IMR-90 (cell line): ENCODE results near the gene TTLL11. TPM values are rescaled to one million over a fixed set of nuclear protein-coding genes. Genes with fewer than 3 reads are reported as not detected.

Source experiments
- ATAC-seq: fragments of 200-7000 bp; cut with Tn5 transposase; 2 replicates; pipeline ENCODE4 v1.9.1; 2020; ENCODE audit warnings: low read depth, mild to moderate bottlenecking, moderate library complexity
- BruUV-seq: library from RNA; stranded (reverse); fragments of 400-500 nt; replicated peaks from 2 replicates; lab custom pipeline; 2021; lab: Mats Ljungman, UMichigan
- CTCF ChIA-PET: fragments of 300-600 bp; formaldehyde crosslinking; extraction: SDS; loops from one replicate; lab custom pipeline; 2021; ENCODE audit warnings: antibody characterized with exemption; lab: Yijun Ruan, JAX
- POLR2A ChIA-PET: fragments of 300-600 bp; sonication (Branson Sonifier 250); formaldehyde crosslinking; loops from one replicate; lab custom pipeline; 2022; ENCODE audit warnings: antibody characterized with exemption; ENCODE audit not compliant: unreplicated experiment; lab: Charles Lee
- DNase-seq: peaks from one replicate; pipeline ENCODE4 v3.0.0; 2013
- H2AFZ ChIP-seq: replicated peaks from 2 replicates; pipeline ENCODE3; 2013; ENCODE audit warnings: low read length, mild to moderate bottlenecking; ENCODE audit not compliant: poor library complexity
- H2AK5ac ChIP-seq: 2 replicates; pipeline ENCODE4 v1.6.1; 2013; ENCODE audit warnings: low read depth, low read length, inconsistent platforms
- H2AK9ac ChIP-seq: replicated peaks from 2 replicates; pipeline ENCODE3; 2013; ENCODE audit warnings: mild to moderate bottlenecking, low read depth, low read length, moderate library complexity; ENCODE audit not compliant: poor library complexity
- H2BK120ac ChIP-seq: 2 replicates; pipeline ENCODE4 v1.6.1; 2013; ENCODE audit warnings: low read depth, low read length, inconsistent platforms
- H2BK15ac ChIP-seq: 3 replicates; pipeline ENCODE4 v1.6.1; 2013; ENCODE audit warnings: low read depth, low read length, inconsistent platforms
- H2BK20ac ChIP-seq: 2 replicates; pipeline ENCODE4 v1.6.1; 2013; ENCODE audit warnings: low read depth, mild to moderate bottlenecking, inconsistent platforms, low read length, moderate library complexity
- H2BK5ac ChIP-seq: 2 replicates; pipeline ENCODE4 v1.6.1; 2013; ENCODE audit warnings: mild to moderate bottlenecking, low read depth, low read length, inconsistent platforms; ENCODE audit not compliant: poor library complexity, severe bottlenecking
- H3K14ac ChIP-seq: replicated peaks from 2 replicates; pipeline ENCODE4 v1.6.1; 2013; ENCODE audit warnings: low read depth, low read length, inconsistent platforms
- H3K18ac ChIP-seq: 2 replicates; pipeline ENCODE4 v1.6.1; 2013; ENCODE audit warnings: low read depth, low read length, control low read depth
- H3K23ac ChIP-seq: 2 replicates; pipeline ENCODE4 v1.6.1; 2013; ENCODE audit warnings: low read depth, low read length, inconsistent platforms
- H3K27ac ChIP-seq: 2 replicates; pipeline ENCODE4 v1.5.1; 2013; ENCODE audit warnings: mild to moderate bottlenecking, control low read depth, low read length; ENCODE audit not compliant: insufficient read depth
- H3K27me3 ChIP-seq: 2 replicates; pipeline ENCODE4 v1.6.1; 2013; ENCODE audit warnings: low read length; ENCODE audit not compliant: control insufficient read depth, insufficient read depth
- H3K36me3 ChIP-seq: 2 replicates; pipeline ENCODE4 v1.6.1; 2013; ENCODE audit warnings: low read length, mixed read lengths; ENCODE audit not compliant: control insufficient read depth, insufficient read depth
- H3K4ac ChIP-seq: 2 replicates; pipeline ENCODE4 v1.6.1; 2013; ENCODE audit warnings: low read depth, low read length, inconsistent platforms
- H3K4me1 ChIP-seq: 2 replicates; pipeline ENCODE4 v1.6.1; 2013; ENCODE audit warnings: low read length, mixed read lengths; ENCODE audit not compliant: control insufficient read depth, insufficient read depth
- H3K4me2 ChIP-seq: 2 replicates; pipeline ENCODE4 v1.6.1; 2013; ENCODE audit warnings: low read depth, mild to moderate bottlenecking, control low read depth, low read length, moderate library complexity
- H3K4me3 ChIP-seq: 2 replicates; pipeline ENCODE4 v1.5.1; 2013; ENCODE audit warnings: low read depth, mild to moderate bottlenecking, control low read depth, low read length, moderate library complexity; ENCODE audit not compliant: insufficient read depth
- H3K56ac ChIP-seq: 2 replicates; pipeline ENCODE4 v1.6.1; 2013; ENCODE audit warnings: low read length, inconsistent platforms; ENCODE audit not compliant: insufficient read depth; ENCODE audit errors: extremely low read depth
- H3K79me1 ChIP-seq, 2 experiments: 2 replicates each; pipeline ENCODE4 v1.6.1; 2013; ENCODE audit warnings: low read length in 2 of 2, inconsistent platforms in 1 of 2, low read depth in 1 of 2
- H3K9ac ChIP-seq: 2 replicates; pipeline ENCODE4 v1.6.1; 2013; ENCODE audit warnings: low read depth, low read length, control low read depth
- H3K9me1 ChIP-seq: 2 replicates; pipeline ENCODE4 v1.6.1; 2013; ENCODE audit warnings: low read length, inconsistent platforms; ENCODE audit not compliant: insufficient read depth
- H3K9me3 ChIP-seq: 2 replicates; pipeline ENCODE4 v1.6.1; 2013; ENCODE audit warnings: low read length; ENCODE audit not compliant: control insufficient read depth, insufficient read depth
- H4K20me1 ChIP-seq: 2 replicates; pipeline ENCODE4 v1.6.1; 2013; ENCODE audit warnings: low read length, inconsistent platforms; ENCODE audit not compliant: insufficient read depth
- H4K5ac ChIP-seq: 2 replicates; pipeline ENCODE4 v1.6.1; 2013; ENCODE audit warnings: mild to moderate bottlenecking, low read depth, low read length, control low read depth
- H4K8ac ChIP-seq, 2 experiments: 2 replicates each; pipeline ENCODE4 v1.6.1; 2013; ENCODE audit warnings: low read depth in 2 of 2, low read length in 2 of 2, control low read depth in 1 of 2, inconsistent platforms in 1 of 2
- H4K91ac ChIP-seq: 2 replicates; pipeline ENCODE4 v1.6.1; 2013; ENCODE audit warnings: low read depth, low read length, inconsistent platforms; ENCODE audit not compliant: insufficient read depth
- BHLHE40 ChIP-seq: fragments of 150-350 bp; IDR thresholded peaks from 2 replicates; pipeline ENCODE4 v1.6.1; 2016; ENCODE audit warnings: mild to moderate bottlenecking, low read depth, low read length
- CHD1 ChIP-seq: IDR thresholded peaks from 2 replicates; pipeline ENCODE4 v1.6.1; 2012; ENCODE audit warnings: low read depth, low read length, improper control_type of control experiment
- FOS ChIP-seq: fragments of 150-350 bp; IDR thresholded peaks from 2 replicates; pipeline ENCODE4 v1.6.1; 2016; ENCODE audit warnings: low read depth, low read length
- MAZ ChIP-seq: IDR thresholded peaks from 2 replicates; pipeline ENCODE4 v1.6.1; 2012; ENCODE audit warnings: low read depth, mild to moderate bottlenecking, low read length, improper control_type of control experiment, moderate library complexity, borderline replicate concordance
- MXI1 ChIP-seq: IDR thresholded peaks from 2 replicates; pipeline ENCODE4 v1.6.1; 2012; ENCODE audit warnings: low read depth, mild to moderate bottlenecking, low read length, moderate library complexity, borderline replicate concordance
- NFE2L2 ChIP-seq: fragments of 150-350 bp; IDR thresholded peaks from 2 replicates; pipeline ENCODE4 v1.6.1; 2016; ENCODE audit warnings: low read depth, mild to moderate bottlenecking, low read length
- POLR2A ChIP-seq: IDR thresholded peaks from 2 replicates; pipeline ENCODE4 v1.6.1; 2012; ENCODE audit warnings: mild to moderate bottlenecking, low read depth, low read length
- RAD21 ChIP-seq: IDR thresholded peaks from 2 replicates; pipeline ENCODE4 v1.6.1; 2012; ENCODE audit warnings: low read length, improper control_type of control experiment
- RCOR1 ChIP-seq: IDR thresholded peaks from 2 replicates; pipeline ENCODE4 v1.6.1; 2012; ENCODE audit warnings: mild to moderate bottlenecking, low read length, improper control_type of control experiment; ENCODE audit not compliant: insufficient replicate concordance
- RFX5 ChIP-seq: IDR thresholded peaks from 2 replicates; pipeline ENCODE4 v1.8.0; 2012; ENCODE audit warnings: low read depth, mild to moderate bottlenecking, low read length, moderate library complexity
- SMC3 ChIP-seq: fragments of 150-350 bp; IDR thresholded peaks from 2 replicates; pipeline ENCODE4 v1.6.1; 2016; ENCODE audit warnings: low read depth, mild to moderate bottlenecking, antibody characterized with exemption, low read length, moderate library complexity
- whole genome bisulfite sequencing, 2 experiments: methylation state at CpG; one replicate each; pipeline versions ENCODE4 v1.1.5 to v1.1.7; 2013; ENCODE audit warnings: missing lambda C conversion rate in 2 of 2; ENCODE audit not compliant: insufficient read length in 1 of 2; ENCODE audit errors: extremely low coverage in 2 of 2; 5-methylcytosine and 5-hydroxymethylcytosine counted together
- dilution Hi-C: fragments of 300-500 bp; cut with HindIII; formaldehyde crosslinking; loops from one replicate; pipeline ENCODE4 v1.14.3; 2018; ENCODE audit warnings: low sequenced_read_pairs; ENCODE audit not compliant: unreplicated experiment
- in situ Hi-C: fragments of 300-500 bp; cut with MboI; formaldehyde crosslinking; loops from 3 replicates; pipeline ENCODE4 v1.14.3; 2019; ENCODE audit warnings: low sequenced_read_pairs, inconsistent platforms, mixed read lengths
- intact Hi-C: fragments of 100-400 bp; cut with micrococcal nuclease; formaldehyde crosslinking; loops from 2 replicates; pipeline ENCODE4 v1.10.0; 2022
- polyA plus RNA-seq, 3 experiments: library from polyadenylated mRNA; depleted of rRNA; stranded (reverse); fragments of >200 nt; gene quantifications; 2 replicates each; pipeline ENCODE4 v1.2.3, GENCODE V29; 2012; ENCODE audit warnings: low replicate concordance in 1 of 3
- total RNA-seq: library from RNA; depleted of rRNA; stranded (reverse); fragments of >200 nt; gene quantifications from 2 replicates; pipeline ENCODE4 v1.2.3, GENCODE V29; 2012
- TF ChIP-seq, protein P1 (sequence below): conservative IDR thresholded peaks from 2 replicates; pipeline ENCODE4 v1.5.1; 2012; ENCODE audit warnings: mild to moderate bottlenecking, low read depth, low read length, improper control_type of control experiment
- TF ChIP-seq, protein P2 (sequence below): fragments of 150-350 bp; IDR thresholded peaks from 2 replicates; pipeline ENCODE4 v1.6.1; 2017; ENCODE audit warnings: mild to moderate bottlenecking, antibody characterized with exemption, low read length, low read depth

The TTLL11 gene
- total and polyA plus RNA-seq, 2 of the 4 experiments (the other 2 are of a cell fraction): 2.0 to 4.6 TPM

DNA sequence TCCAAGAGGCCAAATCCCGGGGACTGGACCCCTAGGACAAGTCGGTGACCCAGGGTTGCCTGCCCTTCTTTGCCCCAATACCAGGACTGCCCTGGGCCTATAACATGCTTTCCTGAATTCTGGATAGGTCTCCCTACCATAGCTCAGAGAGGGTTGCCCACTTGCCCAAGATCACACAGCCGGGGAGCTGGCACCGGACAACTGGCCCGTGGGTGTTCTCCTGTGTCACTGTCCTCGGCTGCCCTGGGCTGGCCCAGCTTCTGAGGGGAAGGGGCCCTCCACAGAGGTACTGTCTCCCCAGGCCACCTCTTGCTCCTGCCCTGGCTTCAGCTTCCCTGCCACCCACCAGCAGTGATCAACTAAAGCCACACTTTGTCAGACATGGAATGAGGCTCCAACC lies 28.8 kb upstream of the TTLL11 start:
- peaks cover 13% of the 10 kb centered on the region for H3K4me1 ChIP-seq
- H4K5ac ChIP-seq: no peak overlapping the region
- no peak overlapping the region for H3K4ac ChIP-seq
- H3K9me3 ChIP-seq: no peaks in the 10 kb centered on the region
- no peak overlapping the region for H3K4me2 ChIP-seq
- no peak overlapping the region for H3K14ac ChIP-seq
- H2AK5ac ChIP-seq: peak overlapping the region; percentile 43; the same call in 1 of the 2 replicates
- H3K4me3 ChIP-seq: no peak overlapping the region
- H2BK15ac ChIP-seq: no peak overlapping the region
- no peaks in the 10 kb centered on the region for H3K36me3 ChIP-seq
- DNase-seq (no peak), ATAC-seq (no peak)
- POLR2A ChIA-PET: no interaction called here
- H3K56ac ChIP-seq: no peak overlapping the region
- in situ Hi-C loops (loop anchor here (5.0 kb wide), 3 partner anchors 230 to 690 kb away; no protein-coding TSS in a partner anchor), intact Hi-C loops (no loop called here), dilution Hi-C loops (no loop called here)
- no peak overlapping the region for H4K8ac ChIP-seq
- TF ChIP-seq CHD1 (no peak), POLR2A (no peak), SMC3 (no peak), RAD21 (no peak), RCOR1 (no peak), MXI1 (no peak), MAZ (no peak), NFE2L2 (no peak), RFX5 (no peak), BHLHE40 (no peak), FOS (no peak)
- TF ChIP-seq, protein P1, sequence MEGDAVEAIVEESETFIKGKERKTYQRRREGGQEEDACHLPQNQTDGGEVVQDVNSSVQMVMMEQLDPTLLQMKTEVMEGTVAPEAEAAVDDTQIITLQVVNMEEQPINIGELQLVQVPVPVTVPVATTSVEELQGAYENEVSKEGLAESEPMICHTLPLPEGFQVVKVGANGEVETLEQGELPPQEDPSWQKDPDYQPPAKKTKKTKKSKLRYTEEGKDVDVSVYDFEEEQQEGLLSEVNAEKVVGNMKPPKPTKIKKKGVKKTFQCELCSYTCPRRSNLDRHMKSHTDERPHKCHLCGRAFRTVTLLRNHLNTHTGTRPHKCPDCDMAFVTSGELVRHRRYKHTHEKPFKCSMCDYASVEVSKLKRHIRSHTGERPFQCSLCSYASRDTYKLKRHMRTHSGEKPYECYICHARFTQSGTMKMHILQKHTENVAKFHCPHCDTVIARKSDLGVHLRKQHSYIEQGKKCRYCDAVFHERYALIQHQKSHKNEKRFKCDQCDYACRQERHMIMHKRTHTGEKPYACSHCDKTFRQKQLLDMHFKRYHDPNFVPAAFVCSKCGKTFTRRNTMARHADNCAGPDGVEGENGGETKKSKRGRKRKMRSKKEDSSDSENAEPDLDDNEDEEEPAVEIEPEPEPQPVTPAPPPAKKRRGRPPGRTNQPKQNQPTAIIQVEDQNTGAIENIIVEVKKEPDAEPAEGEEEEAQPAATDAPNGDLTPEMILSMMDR: no peak
- TF ChIP-seq, protein P2, sequence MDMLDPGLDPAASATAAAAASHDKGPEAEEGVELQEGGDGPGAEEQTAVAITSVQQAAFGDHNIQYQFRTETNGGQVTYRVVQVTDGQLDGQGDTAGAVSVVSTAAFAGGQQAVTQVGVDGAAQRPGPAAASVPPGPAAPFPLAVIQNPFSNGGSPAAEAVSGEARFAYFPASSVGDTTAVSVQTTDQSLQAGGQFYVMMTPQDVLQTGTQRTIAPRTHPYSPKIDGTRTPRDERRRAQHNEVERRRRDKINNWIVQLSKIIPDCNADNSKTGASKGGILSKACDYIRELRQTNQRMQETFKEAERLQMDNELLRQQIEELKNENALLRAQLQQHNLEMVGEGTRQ: no peak
- no peak overlapping the region for H2AK9ac ChIP-seq
- no peak overlapping the region for H2BK20ac ChIP-seq
- H3K9me1 ChIP-seq: peaks cover 7% of the 10 kb centered on the region
- BruUV-seq: no TSS peak
- 90% methylated on average over 2 of the region's 6 CpGs; no CpG with 5 or more reads in 1 of the 2 experiments for WGBS, 2 experiments
- no peaks in the 10 kb centered on the region; the same call in 1 of the 2 replicates for H3K27me3 ChIP-seq
- no peak overlapping the region for H2BK120ac ChIP-seq
- H2BK5ac ChIP-seq: no peak overlapping the region
- no peaks in the 10 kb centered on the region for H3K79me1 ChIP-seq
- no peak overlapping the region for H4K91ac ChIP-seq
- CTCF ChIA-PET: interaction anchor here (0.9 to 4.7 kb wide), 4 partner anchors 23 to 229 kb away, joined by 3 to 37 read pairs (median 8); no protein-coding TSS in a partner anchor
- no peak overlapping the region for H3K27ac ChIP-seq
- H3K9ac ChIP-seq: no peak overlapping the region
- no peaks in the 10 kb centered on the region for H4K20me1 ChIP-seq
- peak overlapping the region; percentile 33 for H2AFZ ChIP-seq
- H3K23ac ChIP-seq: no peak overlapping the region
- no peak overlapping the region for H3K18ac ChIP-seq
